ENCODE results near the gene SLC5A3. TPM values are rescaled to one million over a fixed set of nuclear protein-coding genes. Genes with fewer than 3 reads are reported as not detected.

The SLC5A3 gene
- total RNA-seq, 1 experiment from 2014 or later: 29.4 TPM

DNA sequence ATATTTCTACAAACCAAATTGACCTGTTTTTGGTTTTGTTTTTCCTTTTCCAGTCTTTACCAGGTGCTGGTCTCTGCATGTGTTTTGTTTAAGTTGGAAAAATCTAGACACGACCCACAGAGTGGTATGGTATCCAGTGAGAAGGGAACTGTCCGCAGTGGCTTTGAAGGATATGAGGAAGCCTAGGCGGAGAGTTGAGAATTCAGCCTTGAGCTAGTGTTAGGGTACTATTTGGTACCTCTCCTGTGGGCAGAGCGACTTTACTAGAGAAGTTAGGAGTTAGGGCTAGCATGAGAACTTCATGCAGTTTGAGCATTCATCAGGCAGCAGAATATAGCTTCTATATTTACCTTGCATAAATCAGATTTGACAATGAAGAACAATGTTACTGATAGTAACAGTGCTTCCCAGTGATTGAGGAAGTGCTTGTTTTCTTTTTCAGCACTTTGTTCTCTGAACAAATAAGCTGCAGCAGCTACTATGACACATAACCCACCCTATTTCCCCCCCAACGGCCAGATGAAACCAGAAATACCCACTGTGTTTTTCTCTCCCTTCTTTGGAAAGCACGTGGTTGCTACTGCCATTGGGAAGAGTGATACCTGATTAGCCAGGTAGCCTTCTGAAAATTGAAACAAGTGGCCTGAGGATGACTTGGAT lies 19.0 kb downstream of the SLC5A3 start:
- peaks cover 50% of the 10 kb centered on the region for H3K4me1 ChIP-seq (ENCODE audit: control insufficient read depth, insufficient read depth, low read length)
- intact Hi-C loops (cut with micrococcal nuclease; ENCODE audit: unreplicated experiment): no loop called here
- peak; percentile 40; the same call in 1 of the 2 replicates for ATAC-seq
- no peak for DNase-seq (ENCODE audit: low read depth, low spot score)
- H3K27me3 ChIP-seq (ENCODE audit: control insufficient read depth, insufficient read depth, low read length): no peaks in the 10 kb centered on the region
- ChIA-PET POLR2A (interaction anchor here (0.7 kb wide), 1 partner anchor 110 kb away, joined by 4 read pairs; no protein-coding TSS in a partner anchor), CTCF (interaction anchor here (1.0 kb wide), 1 partner anchor 168 kb away, joined by 4 read pairs; no protein-coding TSS in a partner anchor)
- no TSS peak for BruUV-seq (replicated peaks)
- TF ChIP-seq, protein P1, sequence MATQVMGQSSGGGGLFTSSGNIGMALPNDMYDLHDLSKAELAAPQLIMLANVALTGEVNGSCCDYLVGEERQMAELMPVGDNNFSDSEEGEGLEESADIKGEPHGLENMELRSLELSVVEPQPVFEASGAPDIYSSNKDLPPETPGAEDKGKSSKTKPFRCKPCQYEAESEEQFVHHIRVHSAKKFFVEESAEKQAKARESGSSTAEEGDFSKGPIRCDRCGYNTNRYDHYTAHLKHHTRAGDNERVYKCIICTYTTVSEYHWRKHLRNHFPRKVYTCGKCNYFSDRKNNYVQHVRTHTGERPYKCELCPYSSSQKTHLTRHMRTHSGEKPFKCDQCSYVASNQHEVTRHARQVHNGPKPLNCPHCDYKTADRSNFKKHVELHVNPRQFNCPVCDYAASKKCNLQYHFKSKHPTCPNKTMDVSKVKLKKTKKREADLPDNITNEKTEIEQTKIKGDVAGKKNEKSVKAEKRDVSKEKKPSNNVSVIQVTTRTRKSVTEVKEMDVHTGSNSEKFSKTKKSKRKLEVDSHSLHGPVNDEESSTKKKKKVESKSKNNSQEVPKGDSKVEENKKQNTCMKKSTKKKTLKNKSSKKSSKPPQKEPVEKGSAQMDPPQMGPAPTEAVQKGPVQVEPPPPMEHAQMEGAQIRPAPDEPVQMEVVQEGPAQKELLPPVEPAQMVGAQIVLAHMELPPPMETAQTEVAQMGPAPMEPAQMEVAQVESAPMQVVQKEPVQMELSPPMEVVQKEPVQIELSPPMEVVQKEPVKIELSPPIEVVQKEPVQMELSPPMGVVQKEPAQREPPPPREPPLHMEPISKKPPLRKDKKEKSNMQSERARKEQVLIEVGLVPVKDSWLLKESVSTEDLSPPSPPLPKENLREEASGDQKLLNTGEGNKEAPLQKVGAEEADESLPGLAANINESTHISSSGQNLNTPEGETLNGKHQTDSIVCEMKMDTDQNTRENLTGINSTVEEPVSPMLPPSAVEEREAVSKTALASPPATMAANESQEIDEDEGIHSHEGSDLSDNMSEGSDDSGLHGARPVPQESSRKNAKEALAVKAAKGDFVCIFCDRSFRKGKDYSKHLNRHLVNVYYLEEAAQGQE (IDR thresholded peaks at IDR 0.05; ENCODE audit: insufficient read depth in 1 of 2, low read depth in 2 of 2, low read length in 1 of 2): no peak
- TF ChIP-seq, protein P2, sequence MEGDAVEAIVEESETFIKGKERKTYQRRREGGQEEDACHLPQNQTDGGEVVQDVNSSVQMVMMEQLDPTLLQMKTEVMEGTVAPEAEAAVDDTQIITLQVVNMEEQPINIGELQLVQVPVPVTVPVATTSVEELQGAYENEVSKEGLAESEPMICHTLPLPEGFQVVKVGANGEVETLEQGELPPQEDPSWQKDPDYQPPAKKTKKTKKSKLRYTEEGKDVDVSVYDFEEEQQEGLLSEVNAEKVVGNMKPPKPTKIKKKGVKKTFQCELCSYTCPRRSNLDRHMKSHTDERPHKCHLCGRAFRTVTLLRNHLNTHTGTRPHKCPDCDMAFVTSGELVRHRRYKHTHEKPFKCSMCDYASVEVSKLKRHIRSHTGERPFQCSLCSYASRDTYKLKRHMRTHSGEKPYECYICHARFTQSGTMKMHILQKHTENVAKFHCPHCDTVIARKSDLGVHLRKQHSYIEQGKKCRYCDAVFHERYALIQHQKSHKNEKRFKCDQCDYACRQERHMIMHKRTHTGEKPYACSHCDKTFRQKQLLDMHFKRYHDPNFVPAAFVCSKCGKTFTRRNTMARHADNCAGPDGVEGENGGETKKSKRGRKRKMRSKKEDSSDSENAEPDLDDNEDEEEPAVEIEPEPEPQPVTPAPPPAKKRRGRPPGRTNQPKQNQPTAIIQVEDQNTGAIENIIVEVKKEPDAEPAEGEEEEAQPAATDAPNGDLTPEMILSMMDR (IDR thresholded peaks at IDR 0.05): no peak
- TF ChIP-seq SIN3A (IDR thresholded peaks at IDR 0.05; ENCODE audit: borderline replicate concordance, insufficient read depth, low read depth, low read length): no peak
- TF ChIP-seq POLR2AphosphoS5 (IDR thresholded peaks at IDR 0.05; ENCODE audit: low read depth, low read length): no peak
- H3K36me3 ChIP-seq (ENCODE audit: control insufficient read depth, insufficient read depth, low read length): peaks cover 3% of the 10 kb centered on the region; the same call in 1 of the 2 replicates
- H3K27ac ChIP-seq (ENCODE audit: low read length): no peak overlapping the region
- in situ Hi-C loops (cut with HindIII; ENCODE audit: low pct_unique_long_range_greater_than_20kb, low sequenced_read_pairs): no loop called here
- H3K4me3 ChIP-seq (ENCODE audit: low read depth in 2 of 2, low read length in 2 of 2): no peak overlapping the region
- no peaks in the 10 kb centered on the region for H3K9me3 ChIP-seq (ENCODE audit: control insufficient read depth, insufficient read depth, low read depth, low read length)

DNA sequence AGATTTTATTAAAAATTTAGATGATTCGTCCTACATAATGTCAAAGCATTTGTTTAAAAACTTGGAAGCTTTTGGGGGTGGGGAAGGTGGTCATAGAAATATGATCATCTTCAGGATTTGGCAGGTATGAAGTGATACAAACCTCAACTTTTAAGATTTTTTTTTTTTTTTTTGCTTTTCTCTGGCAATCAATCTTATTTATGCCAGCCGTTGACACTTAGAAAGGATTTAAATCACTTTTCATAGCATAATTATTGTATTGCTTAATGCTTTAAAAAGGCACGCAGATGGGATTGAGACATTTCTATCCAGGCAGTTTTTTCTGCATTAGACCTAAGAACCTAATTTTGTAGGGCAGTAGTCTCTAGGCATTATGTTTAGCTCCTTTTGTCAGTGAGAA lies 19.7 kb downstream of the SLC5A3 start:
- no peak overlapping the region for H3K27ac ChIP-seq (ENCODE audit: low read length)
- H3K36me3 ChIP-seq (ENCODE audit: control insufficient read depth, insufficient read depth, low read length): peaks cover 3% of the 10 kb centered on the region; the same call in 1 of the 2 replicates
- no TSS peak for BruUV-seq (replicated peaks)
- ChIA-PET CTCF (no interaction called here), POLR2A (no interaction called here)
- peaks cover 44% of the 10 kb centered on the region for H3K4me1 ChIP-seq (ENCODE audit: control insufficient read depth, insufficient read depth, low read length)
- H3K9me3 ChIP-seq (ENCODE audit: control insufficient read depth, insufficient read depth, low read depth, low read length): no peaks in the 10 kb centered on the region
- in situ Hi-C loops (cut with HindIII; ENCODE audit: low pct_unique_long_range_greater_than_20kb, low sequenced_read_pairs): no loop called here
- DNase-seq (ENCODE audit: low read depth, low spot score) (no peak), ATAC-seq (no peak)
- TF ChIP-seq, protein P2 (IDR thresholded peaks at IDR 0.05): no peak
- TF ChIP-seq POLR2AphosphoS5 (IDR thresholded peaks at IDR 0.05; ENCODE audit: low read depth, low read length) (no peak), TCF7L2 (IDR thresholded peaks at IDR 0.05; ENCODE audit: low read depth, low read length) (no peak), SIN3A (IDR thresholded peaks at IDR 0.05; ENCODE audit: borderline replicate concordance, insufficient read depth, low read depth, low read length) (no peak)
- TF ChIP-seq, protein P1 (IDR thresholded peaks at IDR 0.05; ENCODE audit: insufficient read depth in 1 of 2, low read depth in 2 of 2, low read length in 1 of 2): no peak
- intact Hi-C loops (cut with micrococcal nuclease; ENCODE audit: unreplicated experiment): no loop called here
- no peaks in the 10 kb centered on the region for H3K27me3 ChIP-seq (ENCODE audit: control insufficient read depth, insufficient read depth, low read length)
- no peak overlapping the region for H3K4me3 ChIP-seq (ENCODE audit: low read depth in 2 of 2, low read length in 2 of 2)
